ENCODE results near the gene PPP2R5C.

The PPP2R5C gene

DNA sequence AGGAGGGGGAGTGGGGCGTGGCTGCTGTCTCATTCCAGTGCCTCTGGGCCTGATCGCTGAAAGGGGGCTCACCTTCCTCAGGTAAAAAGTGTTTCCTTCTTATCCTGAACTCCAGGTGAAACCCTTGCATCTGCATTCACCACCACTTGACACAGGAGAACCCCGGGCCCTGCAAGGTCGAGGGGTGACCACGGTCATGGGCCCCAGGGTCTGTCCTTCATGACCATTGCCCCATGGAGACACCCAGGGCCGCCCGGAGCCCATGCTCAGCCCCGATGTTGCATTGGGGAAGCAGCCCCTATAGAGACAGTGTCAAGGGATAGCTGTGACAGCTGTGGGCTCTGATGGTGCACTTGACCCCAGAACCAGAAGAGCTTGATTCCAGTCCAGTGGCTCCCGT is 168.4 kb downstream of the PPP2R5C start:
- no peak overlapping the region for H3K4me3 ChIP-seq (ENCODE audit: low read length)
- no peak for TF ChIP-seq CTCF (conservative IDR thresholded peaks at IDR 0.05; ENCODE audit: low read length)
- no peak for DNase-seq (ENCODE audit: low read depth)

DNA sequence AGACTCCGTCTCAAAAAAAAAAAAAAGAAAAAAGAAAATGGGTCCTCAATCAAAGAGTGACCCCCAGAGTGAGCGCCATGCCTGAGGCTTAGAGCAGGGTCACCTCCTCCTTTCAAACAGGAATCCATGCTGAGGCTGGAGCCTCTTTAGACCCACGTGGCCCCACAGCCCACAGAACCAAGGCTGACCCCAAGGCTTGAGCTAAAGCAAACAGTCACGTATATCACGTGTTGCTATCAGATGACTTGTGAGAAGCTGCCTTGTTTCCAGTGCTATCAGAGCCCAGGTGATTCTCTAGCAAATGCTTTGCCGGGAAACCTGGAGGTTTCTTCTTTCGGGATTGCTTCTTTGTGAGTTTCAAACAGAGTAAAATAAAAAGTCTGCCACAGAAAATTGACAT is 171.2 kb downstream of the PPP2R5C start:
- no peak for DNase-seq (ENCODE audit: low read depth)
- no peak for TF ChIP-seq CTCF (conservative IDR thresholded peaks at IDR 0.05; ENCODE audit: low read length)

DNA sequence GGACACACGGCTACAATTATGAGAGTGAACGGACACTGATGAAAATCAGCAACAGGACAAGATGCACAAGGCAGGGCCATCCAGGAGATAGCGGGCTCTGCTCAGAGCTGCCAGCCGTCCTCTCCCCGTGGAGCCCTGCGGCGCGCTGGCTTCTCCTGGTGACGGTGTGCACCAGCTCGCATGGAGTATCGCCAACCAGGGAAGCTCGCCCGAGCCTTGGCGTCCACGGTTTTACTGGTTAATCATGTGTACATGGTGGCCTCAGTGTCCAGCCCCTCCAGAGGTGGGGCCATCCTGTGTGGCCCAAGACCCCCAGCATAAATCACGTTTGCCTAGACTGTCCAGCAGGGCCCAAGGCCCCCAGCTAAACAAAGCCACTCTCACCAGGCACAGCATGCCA is 171.7 kb downstream of the PPP2R5C start:
- DNase-seq (ENCODE audit: low read depth), result no peak
- H3K4me3 ChIP-seq (ENCODE audit: low read length), result no peak overlapping the region
- no peak for TF ChIP-seq CTCF (conservative IDR thresholded peaks at IDR 0.05; ENCODE audit: low read length)

More for the DNA sequence above, 171.2 kb downstream of the PPP2R5C start:
- no peak overlapping the region for H3K4me3 ChIP-seq (ENCODE audit: low read length)

DNA sequence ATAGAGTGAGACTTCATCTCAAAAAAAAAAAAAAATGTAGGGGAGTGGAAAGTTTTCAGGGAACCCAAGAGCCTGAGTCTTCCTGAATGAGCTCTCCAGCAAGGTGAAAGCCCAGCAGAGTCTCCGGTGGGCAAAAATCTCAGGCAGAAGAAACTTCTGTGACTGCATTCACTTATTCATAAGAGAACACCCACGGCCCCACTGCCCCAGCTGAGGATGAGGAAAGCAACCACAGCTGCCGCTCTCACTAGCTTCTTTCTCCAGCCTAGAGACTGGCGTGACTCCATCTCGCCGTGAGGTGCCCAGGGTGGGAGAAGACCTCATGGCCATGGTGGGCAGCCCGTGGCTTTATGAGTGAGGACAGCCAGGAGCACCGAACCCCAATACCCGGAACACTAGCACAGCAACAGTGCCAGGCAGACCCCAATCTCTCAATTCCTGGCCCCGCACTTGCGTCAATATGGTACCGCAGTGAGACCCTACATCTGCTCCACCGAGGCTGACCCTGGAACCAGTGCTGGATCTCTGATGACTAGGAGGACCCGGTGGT is 173.2 kb downstream of the PPP2R5C start:
- TF ChIP-seq CTCF (conservative IDR thresholded peaks at IDR 0.05; ENCODE audit: low read length), result no peak
- no peak for DNase-seq (ENCODE audit: low read depth)
- no peak overlapping the region for H3K4me3 ChIP-seq (ENCODE audit: low read length)

GRCh38 chr14:101937926-101938767 is 176.6 kb downstream of the PPP2R5C start:
- no peak for TF ChIP-seq CTCF (conservative IDR thresholded peaks at IDR 0.05; ENCODE audit: low read length)
- H3K4me3 ChIP-seq (ENCODE audit: low read length), result no peak overlapping the region
- no peak for DNase-seq (ENCODE audit: low read depth)

- H3K4me3 ChIP-seq (ENCODE audit: low read length), result no peak overlapping the region
- no peak for TF ChIP-seq CTCF (conservative IDR thresholded peaks at IDR 0.05; ENCODE audit: low read length)
- DNase-seq (ENCODE audit: low read depth), result no peak
These were observed 178.2 kb downstream of the PPP2R5C start for GRCh38 chr14:101939646-101940170.

DNA sequence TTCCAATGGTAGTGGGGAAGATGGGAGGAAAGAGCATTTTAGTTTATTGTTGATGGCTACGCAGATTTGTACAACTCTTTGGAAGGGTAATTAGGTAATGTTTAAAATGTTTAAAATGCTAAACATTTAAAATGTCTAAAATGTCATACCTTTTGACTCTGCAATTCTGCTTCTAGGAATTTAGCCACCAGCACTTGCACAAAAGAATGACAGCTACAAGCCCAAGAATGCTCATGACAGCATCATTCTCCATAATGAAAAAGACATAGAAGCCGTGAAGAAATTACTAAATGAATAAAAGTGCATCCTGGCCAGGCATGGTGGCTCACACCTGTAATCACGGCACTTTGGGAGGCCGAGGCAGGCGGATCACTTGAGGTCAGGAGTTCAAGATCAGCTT is 182.9 kb downstream of the PPP2R5C start:
- DNase-seq (ENCODE audit: low read depth), result no peak
- no peak overlapping the region for H3K4me3 ChIP-seq (ENCODE audit: low read length)
- TF ChIP-seq CTCF (conservative IDR thresholded peaks at IDR 0.05; ENCODE audit: low read length), result no peak
